RWPE2 (cell line): ENCODE measurements around the gene RNF11.

Experiments used
- ATAC-seq: fragments of 200-7000 bp; cut with Tn5 transposase; 3 replicates; pipeline ENCODE4 v1.9.1; 2021; ENCODE audit warnings: low read depth
- DNase-seq: peaks from one replicate; pipeline ENCODE4 v3.0.0-alpha.2; 2020; ENCODE audit warnings: low spot score
- H3K27ac ChIP-seq: fragments of 450-650 bp; 2 replicates; pipeline ENCODE4 v1.5.1; 2017; ENCODE audit warnings: mild to moderate bottlenecking; ENCODE audit not compliant: poor library complexity, severe bottlenecking
- H3K27me3 ChIP-seq: fragments of 250-450 bp; sonication (Bioruptor Pico); 2 replicates; pipeline ENCODE4 v1.5.1; 2021; ENCODE audit warnings: mild to moderate bottlenecking, moderate library complexity; ENCODE audit not compliant: insufficient read depth, poor library complexity, severe bottlenecking
- H3K36me3 ChIP-seq: fragments of 250-450 bp; sonication (Bioruptor Pico); 2 replicates; pipeline ENCODE4 v1.5.1; 2020; ENCODE audit warnings: low read depth, mild to moderate bottlenecking, moderate library complexity
- H3K4me1 ChIP-seq: fragments of 250-450 bp; sonication (Bioruptor Pico); 2 replicates; pipeline ENCODE4 v1.5.1; 2021; ENCODE audit warnings: mild to moderate bottlenecking, moderate library complexity; ENCODE audit not compliant: insufficient read depth, poor library complexity, severe bottlenecking
- H3K4me3 ChIP-seq: fragments of 250-450 bp; sonication (Bioruptor Pico); 2 replicates; pipeline ENCODE4 v1.5.1; 2021; ENCODE audit warnings: mild to moderate bottlenecking, moderate library complexity; ENCODE audit not compliant: severe bottlenecking
- H3K9me3 ChIP-seq: fragments of 250-450 bp; sonication (Bioruptor Pico); 2 replicates; pipeline ENCODE4 v1.5.1; 2021; ENCODE audit warnings: mild to moderate bottlenecking, moderate library complexity; ENCODE audit not compliant: severe bottlenecking
- CTCF ChIP-seq: fragments of 450-650 bp; IDR thresholded peaks from one replicate; pipeline ENCODE4 v1.5.1; 2017; ENCODE audit warnings: mild to moderate bottlenecking, moderate library complexity; ENCODE audit not compliant: poor library complexity, severe bottlenecking

RNF11 gene

GRCh38 chr1:51192213-51192843 is 43.7 kb upstream of the RNF11 start:
- no peaks in the 10 kb centered on the region for H3K9me3 ChIP-seq
- no peaks in the 10 kb centered on the region for H3K4me1 ChIP-seq
- H3K4me3 ChIP-seq, result no peak overlapping the region
- no peak overlapping the region for H3K27ac ChIP-seq
- no peak for DNase-seq
- H3K27me3 ChIP-seq, result no peaks in the 10 kb centered on the region
- TF ChIP-seq CTCF, result peak; percentile 92
- no peaks in the 10 kb centered on the region for H3K36me3 ChIP-seq
- ATAC-seq, result peak; percentile 65; the same call in 2 of the 3 replicates

GRCh38 chr1:51193564-51193963 is 42.5 kb upstream of the RNF11 start:
- Histone ChIP-seq H3K9me3 (no peaks in the 10 kb centered on the region), H3K36me3 (no peaks in the 10 kb centered on the region), H3K4me1 (no peaks in the 10 kb centered on the region), H3K27me3 (no peaks in the 10 kb centered on the region), H3K27ac (no peak overlapping the region), H3K4me3 (no peak overlapping the region)
- no peak for TF ChIP-seq CTCF
- DNase-seq (no peak), ATAC-seq (no peak)

DNA sequence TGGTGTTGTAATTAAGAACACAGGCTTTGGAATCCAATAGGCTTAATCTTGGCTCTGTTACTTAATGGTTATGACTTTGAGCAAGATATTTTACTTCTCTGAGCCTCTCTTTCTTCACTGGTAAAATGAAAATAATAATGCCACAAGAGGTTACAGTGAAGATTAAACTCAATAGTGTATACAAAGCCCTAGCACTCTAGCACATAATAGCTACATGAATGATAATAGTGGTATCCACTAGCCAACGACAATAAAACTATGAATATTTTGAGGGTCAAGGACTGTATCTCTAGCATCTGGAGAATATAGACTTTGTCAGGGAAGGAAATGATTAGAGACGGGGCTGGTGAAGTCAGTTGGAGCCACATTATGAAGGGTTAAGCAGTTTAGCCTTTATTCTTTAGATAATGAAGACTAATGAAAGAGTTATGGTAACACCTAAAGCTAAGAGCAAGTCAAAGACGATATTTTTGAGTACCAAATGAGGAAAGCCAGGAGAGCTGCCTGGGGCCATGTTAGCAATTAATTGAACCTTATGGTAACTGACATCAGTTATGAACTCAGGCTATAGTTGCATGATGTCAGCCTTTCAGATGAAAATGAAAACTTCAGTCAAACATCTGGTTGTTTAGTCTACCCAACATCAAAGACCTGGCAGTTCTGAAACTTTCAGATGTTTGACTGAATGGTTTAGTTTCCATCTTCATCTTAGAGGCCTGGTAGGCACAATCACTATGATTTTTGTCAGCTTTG is 32.8 kb upstream of the RNF11 start:
- Histone ChIP-seq H3K27me3 (no peaks in the 10 kb centered on the region), H3K27ac (no peak overlapping the region), H3K4me1 (no peaks in the 10 kb centered on the region), H3K4me3 (no peak overlapping the region), H3K9me3 (no peaks in the 10 kb centered on the region), H3K36me3 (no peaks in the 10 kb centered on the region)
- no peak for TF ChIP-seq CTCF
- no peak for ATAC-seq
- no peak for DNase-seq

GRCh38 chr1:51203874-51204245 is 32.2 kb upstream of the RNF11 start:
- Histone ChIP-seq H3K4me3 (no peak overlapping the region), H3K4me1 (no peaks in the 10 kb centered on the region), H3K27me3 (no peaks in the 10 kb centered on the region), H3K27ac (no peak overlapping the region), H3K36me3 (no peaks in the 10 kb centered on the region), H3K9me3 (no peaks in the 10 kb centered on the region)
- TF ChIP-seq CTCF, result no peak
- DNase-seq (no peak), ATAC-seq (no peak)

DNA sequence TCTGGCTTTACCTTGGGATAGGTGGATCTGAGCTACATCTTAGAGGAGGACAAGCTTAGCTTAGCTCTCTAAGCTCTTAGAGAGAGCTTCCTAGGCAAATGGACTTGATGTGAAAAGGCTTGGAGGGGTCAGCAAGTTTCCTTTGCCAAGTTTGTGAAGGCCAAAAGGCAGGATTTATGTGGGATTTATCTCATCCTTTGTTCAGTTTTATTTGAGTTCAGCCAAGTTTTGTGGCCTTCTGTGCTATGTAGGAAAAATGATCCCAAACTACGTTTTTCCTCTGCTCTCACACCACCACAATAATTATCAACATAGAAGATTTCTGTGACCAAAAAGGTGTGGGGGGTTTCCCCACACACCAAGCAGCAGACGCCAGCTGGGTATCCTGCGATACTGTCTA is 26.0 kb upstream of the RNF11 start:
- no peaks in the 10 kb centered on the region for H3K4me1 ChIP-seq
- no peaks in the 10 kb centered on the region for H3K36me3 ChIP-seq
- no peak for TF ChIP-seq CTCF
- no peaks in the 10 kb centered on the region for H3K27me3 ChIP-seq
- H3K9me3 ChIP-seq, result no peaks in the 10 kb centered on the region
- ATAC-seq, result no peak
- no peak overlapping the region for H3K27ac ChIP-seq
- DNase-seq, result no peak
- H3K4me3 ChIP-seq, result no peak overlapping the region
